Pancreas (tissue), 10 donors: ENCODE measurements around the gene TTLL5. TPM values are rescaled to one million over a fixed set of nuclear protein-coding genes. Genes with fewer than 3 reads are reported as not detected.

Experiments
- ATAC-seq, 4 donors: fragments of 200-7000 bp; cut with Tn5 transposase; one replicate each; pipeline versions ENCODE4 v1.8.0 to v1.9.1; 2020; ENCODE audit warnings: mild to moderate bottlenecking in 4 of 4, moderate library complexity in 4 of 4
- DNase-seq, 6 donors: peaks; one replicate each; pipeline ENCODE4 v3.0.0-alpha.2; 2020
- FAIRE-seq: peaks from 2 replicates; lab custom pipeline; 2012; peaks lifted over from hg19 to GRCh38; lab: Jason Lieb, UNC
- H3K27ac ChIP-seq, 4 donors: fragments of 200-600 bp; sonication (generic); 1 replicate in 3 of 4; 2 replicates in 1 of 4; pipeline versions ENCODE4 v1.5.0 to v1.8.0; 2020
- H3K27me3 ChIP-seq, 4 donors: fragments of 200-600 bp; one replicate each; pipeline ENCODE4 v1.8.0; 2021
- H3K36me3 ChIP-seq, 3 donors: fragments of 200-600 bp; sonication (generic) in 1 of 3; one replicate each; pipeline versions ENCODE4 v1.5.0 to v1.8.0; 2020 to 2021
- H3K4me1 ChIP-seq, 3 donors: fragments of 200-600 bp; one replicate each; pipeline ENCODE4 v1.8.0; 2021
- H3K4me3 ChIP-seq, 4 donors: fragments of 200-600 bp; sonication (generic) in 2 of 4; one replicate each; pipeline versions ENCODE4 v1.5.0 to v1.8.0; 2020 to 2021
- H3K9me3 ChIP-seq, 4 donors: fragments of 200-600 bp; one replicate each; pipeline ENCODE4 v1.8.0; 2021
- CTCF ChIP-seq, 4 donors: fragments of 200-600 bp; sonication (generic) in 3 of 4; IDR thresholded peaks; one replicate each; pipeline versions ENCODE4 v1.5.0 to v1.8.0; 2021; ENCODE audit warnings: antibody characterized with exemption in 4 of 4
- WGBS, 2 donors: extraction: QIAGEN DNeasy Blood & Tissue Kit; methylation state at CpG; one replicate each; pipeline ENCODE4 v1.1.7; 2013; 5-methylcytosine and 5-hydroxymethylcytosine counted together
- intact Hi-C, 3 donors: fragments of 100-400 bp; cut with DNase I; formaldehyde crosslinking; loops; one replicate each; pipeline versions ENCODE4 v1.11.1 to v1.14.2; 2022
- polyA plus RNA-seq, 2 donors: library from polyadenylated mRNA; stranded (reverse); fragments of 200-250 nt; gene quantifications; one replicate each; pipeline ENCODE4 v1.2.3, GENCODE V29; 2013
- total RNA-seq, 6 donors: library from RNA; stranded (reverse); fragmentation: NEBNext Ultra II Directional in 4 of 6; extraction: Animal tissue kit (Norgen Biotek cat#: 25700) in 4 of 6; gene quantifications; one replicate each; pipeline versions ENCODE4 v1.2.1 to v1.2.4, GENCODE V29; 2021 to 2023
- donor health status: healthy with polysubstance abuse.
- donor health status: DM: no; HTN: no; CAD: no; lungs with moderate emphysema.
- donor health status: DM: no; HTN: no; CAD: no.
- donor health status: control.
- donor health status: control.
- donor health status: Bipolar disorder and iron deficiency.
- donor health status: DM: yes; HTN: yes; CAD: no.
- donor health status: DM: no; HTN: no; CAD: no.
- donor health status: DM: no; HTN: no; CAD: no.
- donor health status: DM: yes; HTN: yes; CAD: no.

The TTLL5 gene
- total and polyA plus RNA-seq, 8 donors = 7.6 to 22.6 (median 12.0) TPM

- Histone ChIP-seq H3K27ac (no peak overlapping the region), H3K9me3 (no peaks in the 10 kb centered on the region), H3K4me3 (no peak overlapping the region), H3K27me3 (no peaks in the 10 kb centered on the region), H3K36me3 (no peaks in the 10 kb centered on the region), H3K4me1 (peaks cover 0 to 21% (median 20%) of the 10 kb centered on the region in 3 donors)
- FAIRE-seq = no peak
- ATAC-seq = no peak
- intact Hi-C loops = no loop called here
- no peak for DNase-seq
- TF ChIP-seq CTCF (IDR thresholded peaks at IDR 0.05) = no peak
Observed at GRCh38 chr14:75835156-75835725, 174.2 kb downstream of the TTLL5 start.

GRCh38 chr14:75835737-75836136 lies 174.7 kb downstream of the TTLL5 start:
- FAIRE-seq = no peak
- no peak for TF ChIP-seq CTCF (IDR thresholded peaks at IDR 0.05)
- H3K4me1 ChIP-seq = peaks cover 0 to 19% (median 16%) of the 10 kb centered on the region in 3 donors
- no peak overlapping the region for H3K4me3 ChIP-seq
- no peaks in the 10 kb centered on the region for H3K36me3 ChIP-seq
- WGBS, 2 donors = 95 to 100% methylated on average over 1 of the region's 1 CpG
- no peaks in the 10 kb centered on the region for H3K9me3 ChIP-seq
- no peak overlapping the region for H3K27ac ChIP-seq
- no peak for DNase-seq
- intact Hi-C loops = no loop called here
- ATAC-seq = no peak
- H3K27me3 ChIP-seq = no peaks in the 10 kb centered on the region

- Histone ChIP-seq H3K27me3 (no peaks in the 10 kb centered on the region), H3K27ac (no peak overlapping the region), H3K4me1 (peaks cover 0 to 19% (median 14%) of the 10 kb centered on the region in 3 donors), H3K36me3 (no peaks in the 10 kb centered on the region), H3K4me3 (no peak overlapping the region), H3K9me3 (no peaks in the 10 kb centered on the region)
- ATAC-seq (no peak), DNase-seq (no peak), FAIRE-seq (no peak)
- intact Hi-C loops = no loop called here
- no peak for TF ChIP-seq CTCF (IDR thresholded peaks at IDR 0.05)
- WGBS, 2 donors = 92 to 95% methylated on average over 3 of the region's 3 CpGs
Observed at GRCh38 chr14:75837151-75837787, 176.2 kb downstream of the TTLL5 start.

- ATAC-seq (no peak), FAIRE-seq (no peak), DNase-seq (no peak)
- Histone ChIP-seq H3K27ac (no peak overlapping the region), H3K27me3 (no peaks in the 10 kb centered on the region), H3K36me3 (no peaks in the 10 kb centered on the region), H3K9me3 (no peaks in the 10 kb centered on the region), H3K4me1 (peaks cover 0 to 19% (median 15%) of the 10 kb centered on the region in 3 donors), H3K4me3 (no peak overlapping the region)
- 92 to 95% methylated on average over 5 of the region's 5 CpGs for WGBS, 2 donors
- no peak for TF ChIP-seq CTCF (IDR thresholded peaks at IDR 0.05)
- intact Hi-C loops = no loop called here
Observed at GRCh38 chr14:75840911-75841310, 179.9 kb downstream of the TTLL5 start.

- Histone ChIP-seq H3K4me3 (no peak overlapping the region), H3K27me3 (no peaks in the 10 kb centered on the region), H3K27ac (peak overlapping the region in 2 of 4 donors; percentile 20 to 59), H3K4me1 (peaks cover 0 to 19% (median 15%) of the 10 kb centered on the region in 3 donors), H3K9me3 (no peaks in the 10 kb centered on the region), H3K36me3 (no peaks in the 10 kb centered on the region)
- 6 to 10% methylated on average over 3 of the region's 3 CpGs for WGBS, 2 donors
- no peak for TF ChIP-seq CTCF (IDR thresholded peaks at IDR 0.05)
- ATAC-seq = peak in 3 of 4 donors; percentile 72 to 81 (median 79)
- no peak for DNase-seq
- no peak for FAIRE-seq
- intact Hi-C loops = no loop called here
Observed at GRCh38 chr14:75842551-75842950, 181.5 kb downstream of the TTLL5 start.
